Measurements from ENCODE around the gene TENM4.

Gene TENM4

GRCh38 chr11:79377406-79377805, 63.4 kb downstream of the TENM4 start:
- 56 to 61% methylated on average over 2 of the region's 2 CpGs for WGBS, 2 experiments
- peaks cover 10% of the 10 kb centered on the region for H3K4me1 ChIP-seq (ENCODE audit: control insufficient read depth, insufficient read depth, low read length)
- peaks cover 9% of the 10 kb centered on the region for H3K27me3 ChIP-seq (ENCODE audit: control insufficient read depth, insufficient read depth, low read length, poor library complexity, severe bottlenecking)
- H3K4me3 ChIP-seq (ENCODE audit: insufficient read depth, low read depth, low read length): no peak overlapping the region
- no peaks in the 10 kb centered on the region for H3K36me3 ChIP-seq (ENCODE audit: control insufficient read depth, insufficient read depth, low read length)
- no peaks in the 10 kb centered on the region for H3K9me3 ChIP-seq (ENCODE audit: control insufficient read depth, low read length)
- no peak overlapping the region for H3K27ac ChIP-seq (ENCODE audit: insufficient read depth, low read depth, low read length, poor library complexity, severe bottlenecking)

GRCh38 chr11:79375818-79376550, 64.8 kb downstream of the TENM4 start:
- Histone ChIP-seq H3K4me1 (ENCODE audit: control insufficient read depth, insufficient read depth, low read length) (peaks cover 10% of the 10 kb centered on the region), H3K36me3 (ENCODE audit: control insufficient read depth, insufficient read depth, low read length) (no peaks in the 10 kb centered on the region), H3K4me3 (ENCODE audit: insufficient read depth, low read depth, low read length) (no peak overlapping the region), H3K27ac (ENCODE audit: insufficient read depth, low read depth, low read length, poor library complexity, severe bottlenecking) (no peak overlapping the region), H3K27me3 (ENCODE audit: control insufficient read depth, insufficient read depth, low read length, poor library complexity, severe bottlenecking) (peaks cover 9% of the 10 kb centered on the region), H3K9me3 (ENCODE audit: control insufficient read depth, low read length) (no peaks in the 10 kb centered on the region)
- 36 to 44% methylated on average over 3 of the region's 3 CpGs for WGBS, 2 experiments

GRCh38 chr11:79374727-79375126, 66.1 kb downstream of the TENM4 start:
- H3K27ac ChIP-seq (ENCODE audit: insufficient read depth, low read depth, low read length, poor library complexity, severe bottlenecking): no peak overlapping the region
- 30 to 40% methylated on average over 7 of the region's 7 CpGs for WGBS, 2 experiments
- H3K36me3 ChIP-seq (ENCODE audit: control insufficient read depth, insufficient read depth, low read length): no peaks in the 10 kb centered on the region

GRCh38 chr11:79371724-79372123, 69.1 kb downstream of the TENM4 start:
- peaks cover 9% of the 10 kb centered on the region for H3K27me3 ChIP-seq (ENCODE audit: control insufficient read depth, insufficient read depth, low read length, poor library complexity, severe bottlenecking)
- H3K9me3 ChIP-seq (ENCODE audit: control insufficient read depth, low read length): no peaks in the 10 kb centered on the region
- no peaks in the 10 kb centered on the region for H3K36me3 ChIP-seq (ENCODE audit: control insufficient read depth, insufficient read depth, low read length)
- H3K27ac ChIP-seq (ENCODE audit: insufficient read depth, low read depth, low read length, poor library complexity, severe bottlenecking): no peak overlapping the region
- H3K4me3 ChIP-seq (ENCODE audit: insufficient read depth, low read depth, low read length): no peak overlapping the region
- WGBS, 2 experiments: 88 to 89% methylated on average over 2 of the region's 2 CpGs
- H3K4me1 ChIP-seq (ENCODE audit: control insufficient read depth, insufficient read depth, low read length): peaks cover 10% of the 10 kb centered on the region

More at GRCh38 chr11:79374727-79375126, 66.1 kb downstream of the TENM4 start:
- H3K9me3 ChIP-seq (ENCODE audit: control insufficient read depth, low read length): no peaks in the 10 kb centered on the region
- peaks cover 9% of the 10 kb centered on the region for H3K27me3 ChIP-seq (ENCODE audit: control insufficient read depth, insufficient read depth, low read length, poor library complexity, severe bottlenecking)
- H3K4me3 ChIP-seq (ENCODE audit: insufficient read depth, low read depth, low read length): no peak overlapping the region
- H3K4me1 ChIP-seq (ENCODE audit: control insufficient read depth, insufficient read depth, low read length): peaks cover 10% of the 10 kb centered on the region

GRCh38 chr11:79371152-79371551, 69.7 kb downstream of the TENM4 start:
- 67 to 100% methylated on average over 1 of the region's 1 CpG for WGBS, 2 experiments
- Histone ChIP-seq H3K36me3 (ENCODE audit: control insufficient read depth, insufficient read depth, low read length) (no peaks in the 10 kb centered on the region), H3K27me3 (ENCODE audit: control insufficient read depth, insufficient read depth, low read length, poor library complexity, severe bottlenecking) (peaks cover 9% of the 10 kb centered on the region), H3K4me1 (ENCODE audit: control insufficient read depth, insufficient read depth, low read length) (peaks cover 8% of the 10 kb centered on the region), H3K9me3 (ENCODE audit: control insufficient read depth, low read length) (no peaks in the 10 kb centered on the region), H3K27ac (ENCODE audit: insufficient read depth, low read depth, low read length, poor library complexity, severe bottlenecking) (no peak overlapping the region), H3K4me3 (ENCODE audit: insufficient read depth, low read depth, low read length) (no peak overlapping the region)

- Histone ChIP-seq H3K9me3 (ENCODE audit: control insufficient read depth, low read length) (no peaks in the 10 kb centered on the region), H3K27ac (ENCODE audit: insufficient read depth, low read depth, low read length, poor library complexity, severe bottlenecking) (no peak overlapping the region), H3K27me3 (ENCODE audit: control insufficient read depth, insufficient read depth, low read length, poor library complexity, severe bottlenecking) (peaks cover 2% of the 10 kb centered on the region), H3K36me3 (ENCODE audit: control insufficient read depth, insufficient read depth, low read length) (no peaks in the 10 kb centered on the region), H3K4me1 (ENCODE audit: control insufficient read depth, insufficient read depth, low read length) (peaks cover 11% of the 10 kb centered on the region), H3K4me3 (ENCODE audit: insufficient read depth, low read depth, low read length) (no peak overlapping the region)
- 89 to 92% methylated on average over 5 of the region's 5 CpGs for WGBS, 2 experiments
Observed at GRCh38 chr11:79369055-79369454, 71.8 kb downstream of the TENM4 start.

GRCh38 chr11:79367844-79368243, 73.0 kb downstream of the TENM4 start:
- Histone ChIP-seq H3K9me3 (ENCODE audit: control insufficient read depth, low read length) (no peaks in the 10 kb centered on the region), H3K4me3 (ENCODE audit: insufficient read depth, low read depth, low read length) (no peak overlapping the region), H3K36me3 (ENCODE audit: control insufficient read depth, insufficient read depth, low read length) (no peaks in the 10 kb centered on the region), H3K4me1 (ENCODE audit: control insufficient read depth, insufficient read depth, low read length) (peaks cover 11% of the 10 kb centered on the region), H3K27ac (ENCODE audit: insufficient read depth, low read depth, low read length, poor library complexity, severe bottlenecking) (no peak overlapping the region), H3K27me3 (ENCODE audit: control insufficient read depth, insufficient read depth, low read length, poor library complexity, severe bottlenecking) (no peaks in the 10 kb centered on the region)
- 70 to 74% methylated on average over 4 of the region's 4 CpGs for WGBS, 2 experiments

GRCh38 chr11:79366218-79366617, 74.6 kb downstream of the TENM4 start:
- Histone ChIP-seq H3K4me1 (ENCODE audit: control insufficient read depth, insufficient read depth, low read length) (peaks cover 11% of the 10 kb centered on the region), H3K27ac (ENCODE audit: insufficient read depth, low read depth, low read length, poor library complexity, severe bottlenecking) (no peak overlapping the region), H3K36me3 (ENCODE audit: control insufficient read depth, insufficient read depth, low read length) (no peaks in the 10 kb centered on the region), H3K27me3 (ENCODE audit: control insufficient read depth, insufficient read depth, low read length, poor library complexity, severe bottlenecking) (no peaks in the 10 kb centered on the region), H3K9me3 (ENCODE audit: control insufficient read depth, low read length) (no peaks in the 10 kb centered on the region), H3K4me3 (ENCODE audit: insufficient read depth, low read depth, low read length) (no peak overlapping the region)
- WGBS, 2 experiments: 92 to 95% methylated on average over 2 of the region's 2 CpGs

- 93 to 96% methylated on average over 5 of the region's 5 CpGs for WGBS, 2 experiments
- Histone ChIP-seq H3K4me1 (ENCODE audit: control insufficient read depth, insufficient read depth, low read length) (peaks cover 11% of the 10 kb centered on the region), H3K27ac (ENCODE audit: insufficient read depth, low read depth, low read length, poor library complexity, severe bottlenecking) (no peak overlapping the region), H3K4me3 (ENCODE audit: insufficient read depth, low read depth, low read length) (no peak overlapping the region), H3K27me3 (ENCODE audit: control insufficient read depth, insufficient read depth, low read length, poor library complexity, severe bottlenecking) (no peaks in the 10 kb centered on the region), H3K36me3 (ENCODE audit: control insufficient read depth, insufficient read depth, low read length) (no peaks in the 10 kb centered on the region), H3K9me3 (ENCODE audit: control insufficient read depth, low read length) (no peaks in the 10 kb centered on the region)
Observed at GRCh38 chr11:79363861-79364378, 76.9 kb downstream of the TENM4 start.

- no peaks in the 10 kb centered on the region for H3K9me3 ChIP-seq (ENCODE audit: control insufficient read depth, low read length)
- no peaks in the 10 kb centered on the region for H3K27me3 ChIP-seq (ENCODE audit: control insufficient read depth, insufficient read depth, low read length, poor library complexity, severe bottlenecking)
- 90 to 97% methylated on average over 4 of the region's 4 CpGs for WGBS, 2 experiments
- H3K27ac ChIP-seq (ENCODE audit: insufficient read depth, low read depth, low read length, poor library complexity, severe bottlenecking): no peak overlapping the region
- no peak overlapping the region for H3K4me3 ChIP-seq (ENCODE audit: insufficient read depth, low read depth, low read length)
- no peaks in the 10 kb centered on the region for H3K36me3 ChIP-seq (ENCODE audit: control insufficient read depth, insufficient read depth, low read length)
- peaks cover 11% of the 10 kb centered on the region for H3K4me1 ChIP-seq (ENCODE audit: control insufficient read depth, insufficient read depth, low read length)
Observed at GRCh38 chr11:79363256-79363655, 77.6 kb downstream of the TENM4 start.

Measured in ectodermal cell (in vitro differentiated cells).